ENCODE results near the gene SLC7A10. TPM values are rescaled to one million over a fixed set of nuclear protein-coding genes. Genes with fewer than 3 reads are reported as not detected.

Gene SLC7A10
- total and polyA plus RNA-seq, 3 experiments from 2014 or later: not detected

GRCh38 chr19:33245948-33246708 lies 20.5 kb upstream of the SLC7A10 start:
- no peaks in the 10 kb centered on the region for H3K27me3 ChIP-seq (ENCODE audit: insufficient read depth, low read length, poor library complexity, severe bottlenecking)
- peaks cover 3% of the 10 kb centered on the region for H3K4me1 ChIP-seq (ENCODE audit: insufficient read depth, low read length)
- peaks cover 3% of the 10 kb centered on the region for H3K9me3 ChIP-seq (ENCODE audit: low read length)
- ChIA-PET POLR2A (no interaction called here), CTCF (interaction anchor here (1.0 to 3.5 kb wide), 3 partner anchors 10 to 162 kb away, joined by 3 to 22 read pairs (median 3); no protein-coding TSS in a partner anchor)
- no peaks in the 10 kb centered on the region for H3K36me3 ChIP-seq (ENCODE audit: insufficient read depth, low read length)
- no peak overlapping the region for H3K27ac ChIP-seq (ENCODE audit: low read depth, low read length)
- peaks cover 3 to 6% of the 10 kb centered on the region in 2 donors for H3K27me3 Mint-ChIP-seq
- H3K4me3 Mint-ChIP-seq: no peak overlapping the region
- no peaks in the 10 kb centered on the region for H3K36me3 Mint-ChIP-seq
- no peaks in the 10 kb centered on the region for H3K9me3 Mint-ChIP-seq
- no peak overlapping the region for H3K27ac Mint-ChIP-seq
- H3K4me1 Mint-ChIP-seq: peaks cover 0 to 2% (median 0%) of the 10 kb centered on the region in 3 donors
- DNase-seq: no peak
- H3K4me3 ChIP-seq (ENCODE audit: low read length): no peak overlapping the region

GRCh38 chr19:33242911-33243310 lies 17.3 kb upstream of the SLC7A10 start:
- peaks cover 5 to 6% of the 10 kb centered on the region in 2 donors for H3K27me3 Mint-ChIP-seq
- H3K36me3 Mint-ChIP-seq: no peaks in the 10 kb centered on the region
- CTCF ChIA-PET: interaction anchor here (5.5 kb wide), 1 partner anchor 163 kb away, joined by 35 read pairs; no protein-coding TSS in a partner anchor
- H3K27me3 ChIP-seq (ENCODE audit: insufficient read depth, low read length, poor library complexity, severe bottlenecking): no peaks in the 10 kb centered on the region
- peaks cover 3% of the 10 kb centered on the region for H3K9me3 ChIP-seq (ENCODE audit: low read length)
- no peak overlapping the region for H3K4me3 Mint-ChIP-seq
- no peaks in the 10 kb centered on the region for H3K9me3 Mint-ChIP-seq
- peaks cover 10 to 20% (median 13%) of the 10 kb centered on the region in 3 donors for H3K4me1 Mint-ChIP-seq
- POLR2A ChIA-PET: no interaction called here
- peaks cover 20% of the 10 kb centered on the region for H3K4me1 ChIP-seq (ENCODE audit: insufficient read depth, low read length)
- H3K27ac ChIP-seq (ENCODE audit: low read depth, low read length): no peak overlapping the region
- peak overlapping the region in 2 of 8 donors; percentile 59 to 92 for H3K27ac Mint-ChIP-seq
- DNase-seq: no peak
- H3K4me3 ChIP-seq (ENCODE audit: low read length): no peak overlapping the region
- no peaks in the 10 kb centered on the region for H3K36me3 ChIP-seq (ENCODE audit: insufficient read depth, low read length)

- H3K4me3 ChIP-seq (ENCODE audit: low read length): no peak overlapping the region
- Mint-ChIP-seq H3K27me3 (peaks cover 5 to 6% of the 10 kb centered on the region in 2 donors), H3K4me1 (peaks cover 10 to 20% (median 13%) of the 10 kb centered on the region in 3 donors), H3K27ac (no peak overlapping the region), H3K9me3 (no peaks in the 10 kb centered on the region), H3K4me3 (no peak overlapping the region), H3K36me3 (no peaks in the 10 kb centered on the region)
- peaks cover 20% of the 10 kb centered on the region for H3K4me1 ChIP-seq (ENCODE audit: insufficient read depth, low read length)
- H3K27me3 ChIP-seq (ENCODE audit: insufficient read depth, low read length, poor library complexity, severe bottlenecking): no peaks in the 10 kb centered on the region
- no peaks in the 10 kb centered on the region for H3K36me3 ChIP-seq (ENCODE audit: insufficient read depth, low read length)
- CTCF ChIA-PET: interaction anchor here (0.6 to 5.5 kb wide), 4 partner anchors 58 to 205 kb away, joined by 3 to 35 read pairs (median 3); no protein-coding TSS in a partner anchor
- POLR2A ChIA-PET: no interaction called here
- no peak for DNase-seq
- H3K9me3 ChIP-seq (ENCODE audit: low read length): peaks cover 3% of the 10 kb centered on the region
- no peak overlapping the region for H3K27ac ChIP-seq (ENCODE audit: low read depth, low read length)
Measured at GRCh38 chr19:33242131-33242530, 16.5 kb upstream of the SLC7A10 start.

- POLR2A ChIA-PET: no interaction called here
- peak overlapping the region in 7 of 8 donors; percentile 39 to 84 (median 74) for H3K27ac Mint-ChIP-seq
- H3K27ac ChIP-seq (ENCODE audit: low read depth, low read length): no peak overlapping the region
- H3K4me1 Mint-ChIP-seq: peaks cover 10 to 20% (median 13%) of the 10 kb centered on the region in 3 donors
- H3K9me3 Mint-ChIP-seq: no peaks in the 10 kb centered on the region
- H3K27me3 Mint-ChIP-seq: peaks cover 5 to 6% of the 10 kb centered on the region in 2 donors
- no peak overlapping the region for H3K4me3 ChIP-seq (ENCODE audit: low read length)
- peaks cover 3% of the 10 kb centered on the region for H3K9me3 ChIP-seq (ENCODE audit: low read length)
- H3K27me3 ChIP-seq (ENCODE audit: insufficient read depth, low read length, poor library complexity, severe bottlenecking): no peaks in the 10 kb centered on the region
- H3K36me3 Mint-ChIP-seq: no peaks in the 10 kb centered on the region
- H3K4me1 ChIP-seq (ENCODE audit: insufficient read depth, low read length): peaks cover 20% of the 10 kb centered on the region
- H3K36me3 ChIP-seq (ENCODE audit: insufficient read depth, low read length): no peaks in the 10 kb centered on the region
- peak in 3 of 5 donors; percentile 20 to 35 (median 21) for DNase-seq
- peak overlapping the region in 2 of 7 donors; percentile 12 to 18 for H3K4me3 Mint-ChIP-seq
- CTCF ChIA-PET: interaction anchor here (0.6 to 5.5 kb wide), 5 partner anchors 57 to 205 kb away, joined by 3 to 35 read pairs (median 3); no protein-coding TSS in a partner anchor
Measured at GRCh38 chr19:33241530-33242101, 16.0 kb upstream of the SLC7A10 start.

GRCh38 chr19:33241091-33241529 lies 15.5 kb upstream of the SLC7A10 start:
- Mint-ChIP-seq H3K4me3 (peak overlapping the region in 1 of 7 donors; percentile 32), H3K36me3 (no peaks in the 10 kb centered on the region), H3K9me3 (no peaks in the 10 kb centered on the region), H3K27me3 (peaks cover 5 to 6% of the 10 kb centered on the region in 2 donors), H3K4me1 (peaks cover 10 to 20% (median 13%) of the 10 kb centered on the region in 3 donors), H3K27ac (peak overlapping the region in 6 of 8 donors; percentile 66 to 84 (median 78))
- no peak for DNase-seq
- ChIA-PET CTCF (interaction anchor here (0.6 to 5.5 kb wide), 2 partner anchors 57 to 165 kb away, joined by 3 to 35 read pairs; no protein-coding TSS in a partner anchor), POLR2A (no interaction called here)
- peaks cover 20% of the 10 kb centered on the region for H3K4me1 ChIP-seq (ENCODE audit: insufficient read depth, low read length)
- H3K4me3 ChIP-seq (ENCODE audit: low read length): no peak overlapping the region
- no peaks in the 10 kb centered on the region for H3K27me3 ChIP-seq (ENCODE audit: insufficient read depth, low read length, poor library complexity, severe bottlenecking)
- no peaks in the 10 kb centered on the region for H3K36me3 ChIP-seq (ENCODE audit: insufficient read depth, low read length)
- peaks cover 1% of the 10 kb centered on the region for H3K9me3 ChIP-seq (ENCODE audit: low read length)
- no peak overlapping the region for H3K27ac ChIP-seq (ENCODE audit: low read depth, low read length)

GRCh38 chr19:33240181-33240771 lies 14.6 kb upstream of the SLC7A10 start:
- Mint-ChIP-seq H3K4me1 (peaks cover 15 to 24% (median 16%) of the 10 kb centered on the region in 3 donors), H3K27me3 (peaks cover 2 to 9% of the 10 kb centered on the region in 2 donors), H3K36me3 (no peaks in the 10 kb centered on the region), H3K9me3 (no peaks in the 10 kb centered on the region), H3K4me3 (peak overlapping the region in 1 of 7 donors; percentile 59), H3K27ac (peak overlapping the region in 3 of 8 donors; percentile 66 to 98 (median 97))
- H3K4me3 ChIP-seq (ENCODE audit: low read length): no peak overlapping the region
- CTCF ChIA-PET: interaction anchor here (0.8 to 5.5 kb wide), 2 partner anchors 163 to 166 kb away, joined by 3 to 35 read pairs; no protein-coding TSS in a partner anchor
- H3K4me1 ChIP-seq (ENCODE audit: insufficient read depth, low read length): peaks cover 20% of the 10 kb centered on the region
- H3K27ac ChIP-seq (ENCODE audit: low read depth, low read length): no peak overlapping the region
- POLR2A ChIA-PET: no interaction called here
- H3K36me3 ChIP-seq (ENCODE audit: insufficient read depth, low read length): no peaks in the 10 kb centered on the region
- H3K27me3 ChIP-seq (ENCODE audit: insufficient read depth, low read length, poor library complexity, severe bottlenecking): no peaks in the 10 kb centered on the region
- H3K9me3 ChIP-seq (ENCODE audit: low read length): no peaks in the 10 kb centered on the region
- DNase-seq: no peak

GRCh38 chr19:33239223-33239975 lies 13.7 kb upstream of the SLC7A10 start:
- ChIA-PET CTCF (interaction anchor here (0.8 to 5.5 kb wide), 2 partner anchors 164 to 167 kb away, joined by 3 to 35 read pairs; no protein-coding TSS in a partner anchor), POLR2A (interaction anchor here (0.6 kb wide), 1 partner anchor 53 kb away, joined by 10 read pairs; no protein-coding TSS in a partner anchor)
- Histone ChIP-seq H3K36me3 (ENCODE audit: insufficient read depth, low read length) (no peaks in the 10 kb centered on the region), H3K27me3 (ENCODE audit: insufficient read depth, low read length, poor library complexity, severe bottlenecking) (no peaks in the 10 kb centered on the region), H3K27ac (ENCODE audit: low read depth, low read length) (no peak overlapping the region), H3K4me1 (ENCODE audit: insufficient read depth, low read length) (peaks cover 20% of the 10 kb centered on the region), H3K9me3 (ENCODE audit: low read length) (no peaks in the 10 kb centered on the region), H3K4me3 (ENCODE audit: low read length) (no peak overlapping the region)
- Mint-ChIP-seq H3K36me3 (no peaks in the 10 kb centered on the region), H3K27me3 (peaks cover 2 to 6% of the 10 kb centered on the region in 2 donors), H3K9me3 (no peaks in the 10 kb centered on the region), H3K4me3 (peak overlapping the region in 3 of 7 donors; percentile 31 to 54 (median 54)), H3K4me1 (peaks cover 18 to 27% (median 19%) of the 10 kb centered on the region in 3 donors), H3K27ac (peak overlapping the region in 7 of 8 donors; percentile 63 to 98 (median 89))
- DNase-seq: no peak

All from CD8-positive, alpha-beta memory T cell (primary cell).